Left ventricle myocardium inferior (tissue), 1 donor: Measurements from ENCODE around the gene ADORA1. TPM values are rescaled to one million over a fixed set of nuclear protein-coding genes. Genes with fewer than 3 reads are reported as not detected.

ENCODE experiments used
- DNase-seq: peaks from one replicate; pipeline ENCODE4 v3.0.0-alpha.2; 2020
- H3K27ac ChIP-seq: fragments of 200-600 bp; replicated peaks from 2 replicates; pipeline ENCODE4 v1.8.0; 2021
- H3K27me3 ChIP-seq: fragments of 200-600 bp; 2 replicates; pipeline ENCODE4 v1.8.0; 2021; ENCODE audit warnings: low read depth
- H3K36me3 ChIP-seq: fragments of 200-600 bp; 2 replicates; pipeline ENCODE4 v1.8.0; 2021
- H3K4me1 ChIP-seq: fragments of 200-600 bp; 2 replicates; pipeline ENCODE4 v1.8.0; 2021
- H3K4me3 ChIP-seq: fragments of 200-600 bp; 2 replicates; pipeline ENCODE4 v1.8.0; 2021; ENCODE audit warnings: mild to moderate bottlenecking, moderate library complexity
- H3K9me3 ChIP-seq: fragments of 200-600 bp; replicated peaks from 2 replicates; pipeline ENCODE4 v1.8.0; 2021
- intact Hi-C: fragments of 100-400 bp; cut with micrococcal nuclease; formaldehyde crosslinking; loops from one replicate; pipeline ENCODE4 v1.11.0; 2022
- total RNA-seq: library from RNA; stranded (reverse); fragmentation: NEBNext Ultra II Directional; extraction: Animal tissue kit (Norgen Biotek cat#: 25700); gene quantifications from one replicate; pipeline ENCODE4 v1.2.1, GENCODE V29; 2021
- TF ChIP-seq, protein P1 (sequence below): fragments of 200-600 bp; IDR thresholded peaks from 2 replicates; pipeline ENCODE4 v1.8.0; 2021; ENCODE audit warnings: antibody characterized with exemption, mild to moderate bottlenecking, borderline replicate concordance
- donor health status: DM: no; HTN: yes; CAD: no; lungs with severe emphysema.

ADORA1 gene
- total RNA-seq, 1 donor from 2014 or later, result 16.4 TPM

DNA sequence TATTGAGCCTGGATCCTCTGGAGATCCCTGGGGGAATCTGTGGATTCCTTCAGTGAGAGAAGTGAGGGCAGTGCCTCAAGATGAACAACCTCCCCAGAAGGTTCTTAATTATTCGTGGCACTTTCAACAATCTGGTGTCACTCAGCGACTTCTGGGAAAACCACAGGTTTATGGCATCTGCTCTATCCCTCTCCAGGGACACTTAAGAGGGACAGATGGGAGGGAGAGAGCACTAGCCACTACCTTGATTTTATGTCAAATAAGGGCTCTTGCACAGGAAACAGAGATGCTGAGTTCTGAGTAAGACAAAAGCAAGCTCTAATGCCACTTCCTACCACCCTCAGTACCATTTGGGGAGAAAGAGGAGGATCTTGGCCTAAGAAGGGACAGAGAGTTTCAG, 80.2 kb downstream of the ADORA1 start:
- TF ChIP-seq, protein P1, sequence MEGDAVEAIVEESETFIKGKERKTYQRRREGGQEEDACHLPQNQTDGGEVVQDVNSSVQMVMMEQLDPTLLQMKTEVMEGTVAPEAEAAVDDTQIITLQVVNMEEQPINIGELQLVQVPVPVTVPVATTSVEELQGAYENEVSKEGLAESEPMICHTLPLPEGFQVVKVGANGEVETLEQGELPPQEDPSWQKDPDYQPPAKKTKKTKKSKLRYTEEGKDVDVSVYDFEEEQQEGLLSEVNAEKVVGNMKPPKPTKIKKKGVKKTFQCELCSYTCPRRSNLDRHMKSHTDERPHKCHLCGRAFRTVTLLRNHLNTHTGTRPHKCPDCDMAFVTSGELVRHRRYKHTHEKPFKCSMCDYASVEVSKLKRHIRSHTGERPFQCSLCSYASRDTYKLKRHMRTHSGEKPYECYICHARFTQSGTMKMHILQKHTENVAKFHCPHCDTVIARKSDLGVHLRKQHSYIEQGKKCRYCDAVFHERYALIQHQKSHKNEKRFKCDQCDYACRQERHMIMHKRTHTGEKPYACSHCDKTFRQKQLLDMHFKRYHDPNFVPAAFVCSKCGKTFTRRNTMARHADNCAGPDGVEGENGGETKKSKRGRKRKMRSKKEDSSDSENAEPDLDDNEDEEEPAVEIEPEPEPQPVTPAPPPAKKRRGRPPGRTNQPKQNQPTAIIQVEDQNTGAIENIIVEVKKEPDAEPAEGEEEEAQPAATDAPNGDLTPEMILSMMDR, result no peak
- Histone ChIP-seq H3K4me1 (no peaks in the 10 kb centered on the region), H3K27me3 (peaks cover 4% of the 10 kb centered on the region), H3K4me3 (no peak overlapping the region), H3K9me3 (no peaks in the 10 kb centered on the region), H3K36me3 (no peaks in the 10 kb centered on the region), H3K27ac (no peak overlapping the region)
- DNase-seq, result no peak
- intact Hi-C loops, result no loop called here

DNA sequence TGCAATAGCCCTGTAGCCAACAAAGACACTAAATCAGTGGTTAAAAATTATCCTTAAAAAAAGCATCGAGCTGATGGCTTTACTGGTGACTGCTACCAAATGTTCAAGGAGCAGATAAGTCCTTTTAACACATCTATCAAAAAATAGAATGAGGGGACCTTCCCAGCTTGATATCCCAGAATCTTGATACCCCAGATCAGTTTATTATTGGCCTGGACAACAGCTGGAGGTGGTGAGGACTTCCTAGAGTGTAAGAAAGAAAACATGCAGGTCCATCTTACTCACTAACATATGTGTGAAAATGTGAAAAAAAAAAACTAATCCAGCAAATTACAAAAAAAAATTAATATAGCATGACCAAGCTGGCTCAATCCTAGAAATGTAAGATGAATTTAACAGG, 80.7 kb downstream of the ADORA1 start:
- no peak overlapping the region for H3K4me3 ChIP-seq
- intact Hi-C loops, result no loop called here

DNA sequence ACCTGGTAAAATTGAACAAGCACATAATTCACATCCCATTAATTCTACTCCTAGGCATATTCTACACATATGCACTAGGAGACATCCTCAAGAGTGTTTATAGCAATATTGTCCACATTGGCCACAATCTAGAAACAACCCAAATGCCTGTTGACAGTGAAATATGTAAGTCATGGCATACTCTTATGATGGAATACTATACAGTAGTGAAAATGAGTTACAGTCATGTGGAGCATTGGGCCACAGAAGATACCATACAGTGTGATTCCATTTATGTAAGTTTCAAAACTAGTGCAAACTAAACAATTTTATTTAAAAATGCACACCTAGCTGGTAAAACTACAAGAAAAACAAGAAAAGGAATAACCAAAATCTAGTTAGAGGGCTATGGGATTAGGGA, 82.8 kb downstream of the ADORA1 start:
- no peak for DNase-seq
- Histone ChIP-seq H3K9me3 (no peaks in the 10 kb centered on the region), H3K36me3 (no peaks in the 10 kb centered on the region), H3K4me3 (no peak overlapping the region), H3K27me3 (peaks cover 9% of the 10 kb centered on the region), H3K4me1 (no peaks in the 10 kb centered on the region), H3K27ac (no peak overlapping the region)
- intact Hi-C loops, result no loop called here
- TF ChIP-seq, protein P1, result no peak

More for the DNA sequence above, 80.7 kb downstream of the ADORA1 start:
- no peak for DNase-seq
- Histone ChIP-seq H3K4me1 (no peaks in the 10 kb centered on the region), H3K27me3 (peaks cover 8% of the 10 kb centered on the region), H3K9me3 (no peaks in the 10 kb centered on the region), H3K36me3 (no peaks in the 10 kb centered on the region), H3K27ac (no peak overlapping the region)
- TF ChIP-seq, protein P1, result no peak

DNA sequence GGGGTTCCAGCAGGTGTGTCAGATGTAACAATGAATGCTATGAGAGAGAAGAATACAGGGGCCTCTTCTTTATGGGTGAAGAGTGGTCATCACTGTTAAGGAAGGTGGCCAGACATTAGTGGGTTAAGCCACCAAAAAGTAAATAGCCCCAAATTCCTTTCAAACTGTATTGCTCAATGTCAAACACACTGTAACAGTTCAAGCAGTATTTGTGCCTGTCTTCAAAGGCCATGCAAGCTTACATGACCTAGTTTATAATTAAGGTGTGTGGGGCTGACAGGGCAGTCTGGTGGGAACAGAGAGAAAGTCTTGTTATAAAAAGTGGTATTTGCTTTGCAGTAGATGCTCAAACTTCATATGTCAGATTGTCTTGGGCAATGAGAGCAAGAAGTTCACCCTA, 83.5 kb downstream of the ADORA1 start:
- Histone ChIP-seq H3K4me1 (peaks cover under 1% of the 10 kb centered on the region), H3K9me3 (no peaks in the 10 kb centered on the region), H3K27ac (no peak overlapping the region), H3K36me3 (no peaks in the 10 kb centered on the region), H3K4me3 (no peak overlapping the region), H3K27me3 (peaks cover 9% of the 10 kb centered on the region)
- DNase-seq, result no peak
- TF ChIP-seq, protein P1, result no peak
- intact Hi-C loops, result no loop called here

DNA sequence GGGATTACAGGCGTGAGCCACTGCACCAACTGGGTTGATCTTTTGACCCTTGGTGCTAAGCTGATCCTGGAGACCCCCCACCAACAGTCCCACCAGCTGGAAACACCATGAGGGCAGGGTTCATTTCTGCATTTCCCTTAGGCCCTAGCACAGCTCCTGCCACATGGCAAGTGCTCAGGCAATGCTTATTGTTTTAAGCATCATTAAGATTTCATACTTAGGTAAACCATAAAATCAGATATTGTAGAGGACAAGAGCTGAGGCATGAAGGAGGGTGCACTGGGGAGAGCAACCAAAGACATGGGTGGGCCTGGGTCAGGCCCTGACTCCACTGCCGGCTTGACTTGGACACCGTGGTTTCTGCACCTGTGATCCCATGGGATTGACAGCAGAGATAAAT, 84.3 kb downstream of the ADORA1 start:
- Histone ChIP-seq H3K4me3 (no peak overlapping the region), H3K27me3 (peaks cover 15% of the 10 kb centered on the region), H3K4me1 (peaks cover 5% of the 10 kb centered on the region), H3K36me3 (no peaks in the 10 kb centered on the region), H3K27ac (no peak overlapping the region), H3K9me3 (no peaks in the 10 kb centered on the region)
- intact Hi-C loops, result no loop called here
- TF ChIP-seq, protein P1, result no peak
- DNase-seq, result no peak

DNA sequence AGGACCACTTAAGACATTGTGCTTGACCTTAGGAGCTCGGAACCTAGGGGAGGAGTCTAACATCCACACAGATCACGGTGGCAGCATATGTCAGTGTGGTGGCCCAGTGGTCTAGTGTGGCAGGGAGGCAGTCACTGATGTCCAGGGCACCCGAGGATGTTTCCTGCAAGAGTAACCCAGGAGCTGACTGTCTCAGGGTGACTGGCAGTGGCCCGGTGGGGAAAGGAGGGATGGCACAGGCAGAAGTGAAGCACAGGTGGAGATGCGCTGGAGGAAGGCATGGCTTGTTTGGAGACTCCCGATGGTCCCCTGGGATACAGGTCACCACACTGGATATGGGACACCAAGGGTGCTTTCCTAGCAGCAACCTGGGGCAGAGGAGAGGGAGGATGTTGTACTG, 85.6 kb downstream of the ADORA1 start:
- intact Hi-C loops, result no loop called here
- H3K27me3 ChIP-seq, result peaks cover 28% of the 10 kb centered on the region
- H3K9me3 ChIP-seq, result no peaks in the 10 kb centered on the region
- TF ChIP-seq, protein P1, result no peak
- H3K4me3 ChIP-seq, result no peak overlapping the region
- no peak for DNase-seq
- H3K36me3 ChIP-seq, result no peaks in the 10 kb centered on the region
- H3K27ac ChIP-seq, result no peak overlapping the region
- peaks cover 5% of the 10 kb centered on the region for H3K4me1 ChIP-seq
